Endothelial cell of umbilical vein (primary cell): ENCODE results near the gene KLF15. TPM values are rescaled to one million over a fixed set of nuclear protein-coding genes. Genes with fewer than 3 reads are reported as not detected.

ENCODE experiments used
- BruUV-seq: library from RNA; stranded (reverse); fragments of 400-500 nt; replicated peaks from 2 replicates; lab custom pipeline; 2021; lab: Mats Ljungman, UMichigan
- CTCF ChIA-PET: fragments of 300-600, 350-600 bp; sonication (Branson Sonifier 250); formaldehyde crosslinking; loops from one replicate; lab custom pipeline; 2021; ENCODE audit warnings: antibody characterized with exemption, inconsistent platforms; lab: Charles Lee
- POLR2A ChIA-PET: fragments of 300-600, 350-600 bp; sonication (Branson Sonifier 250); formaldehyde crosslinking; loops from one replicate; lab custom pipeline; 2021; ENCODE audit warnings: antibody characterized with exemption, inconsistent platforms; lab: Charles Lee
- DNase-seq: peaks from one replicate; pipeline ENCODE4 v3.0.0-alpha.2; 2011; ENCODE audit warnings: low read depth, low spot score
- FAIRE-seq: peaks from 2 replicates; lab custom pipeline; 2011; peaks lifted over from hg19 to GRCh38; lab: Jason Lieb, UNC
- H2AFZ ChIP-seq: 2 replicates; pipeline ENCODE4 v1.6.0; 2012; ENCODE audit warnings: low read depth, low read length, control low read depth, inconsistent platforms
- H3K27ac ChIP-seq: 2 replicates; pipeline ENCODE4 v1.5.1; 2011; ENCODE audit warnings: low read depth, mild to moderate bottlenecking, control low read depth, low read length, moderate library complexity; ENCODE audit not compliant: insufficient read depth
- H3K27me3 ChIP-seq, 2 experiments: 2 replicates each; pipeline versions ENCODE4 v1.6.0 to v1.6.1; 2011; ENCODE audit warnings: low read length in 2 of 2, mixed read lengths in 1 of 2; ENCODE audit not compliant: control insufficient read depth in 2 of 2, insufficient read depth in 2 of 2
- H3K36me3 ChIP-seq, 2 experiments: 2 replicates in 1 of 2; 3 replicates in 1 of 2; pipeline ENCODE4 v1.5.1; 2011; ENCODE audit warnings: low read length in 2 of 2, mild to moderate bottlenecking in 1 of 2, moderate library complexity in 1 of 2; ENCODE audit not compliant: control insufficient read depth in 2 of 2, insufficient read depth in 2 of 2; ENCODE audit errors: extremely low read depth in 1 of 2
- H3K4me1 ChIP-seq: 3 replicates; pipeline ENCODE4 v1.5.1; 2011; ENCODE audit warnings: mild to moderate bottlenecking, low read length; ENCODE audit not compliant: control insufficient read depth, insufficient read depth; ENCODE audit errors: extremely low read depth
- H3K4me2 ChIP-seq: 2 replicates; pipeline ENCODE4 v1.6.1; 2011; ENCODE audit warnings: low read length, control low read depth, mixed read lengths; ENCODE audit not compliant: insufficient read depth
- H3K4me3 ChIP-seq, 3 experiments: fragments of 200-600 bp in 1 of 3; sonication (generic), shearing (Covaris generic) in 1 of 3; replicated peaks in 1 of 3; 2 replicates each; pipeline ENCODE4 v1.5.1; 2011 to 2016; ENCODE audit warnings: control low read depth in 3 of 3, low read length in 3 of 3, mild to moderate bottlenecking in 2 of 3, inconsistent platforms in 1 of 3, low read depth in 1 of 3, moderate library complexity in 1 of 3; ENCODE audit not compliant: insufficient read depth in 1 of 3
- H3K79me2 ChIP-seq: 2 replicates; pipeline ENCODE4 v1.6.0; 2012; ENCODE audit warnings: low read length, inconsistent platforms; ENCODE audit not compliant: control insufficient read depth, insufficient read depth
- H3K9ac ChIP-seq: replicated peaks from 2 replicates; pipeline ENCODE3; 2011; ENCODE audit warnings: low read length, control low read depth; ENCODE audit not compliant: insufficient read depth; ENCODE audit errors: extremely low read depth
- H3K9me1 ChIP-seq: replicated peaks from 3 replicates; pipeline ENCODE4 v1.6.0; 2011; ENCODE audit warnings: mild to moderate bottlenecking, low read length; ENCODE audit not compliant: control insufficient read depth, insufficient read depth; ENCODE audit errors: extremely low read depth
- H3K9me3 ChIP-seq: replicated peaks from 2 replicates; pipeline ENCODE4 v1.5.1; 2012; ENCODE audit warnings: low read length, inconsistent platforms; ENCODE audit not compliant: control insufficient read depth, insufficient read depth
- H4K20me1 ChIP-seq: replicated peaks from 2 replicates; pipeline ENCODE3; 2011; ENCODE audit warnings: mild to moderate bottlenecking, low read length; ENCODE audit not compliant: control insufficient read depth, insufficient read depth; ENCODE audit errors: extremely low read depth
- EZH2 ChIP-seq: IDR thresholded peaks from 2 replicates; pipeline ENCODE4 v1.6.1; 2012; ENCODE audit warnings: borderline replicate concordance, low read depth, mild to moderate bottlenecking, moderate library complexity, low read length, inconsistent platforms; ENCODE audit not compliant: severe bottlenecking
- FOS ChIP-seq: IDR thresholded peaks from 2 replicates; pipeline ENCODE4 v1.6.1; 2011; ENCODE audit warnings: mild to moderate bottlenecking, low read length, moderate library complexity, borderline replicate concordance; ENCODE audit not compliant: insufficient read depth
- GATA2 ChIP-seq: IDR thresholded peaks from 2 replicates; pipeline ENCODE4 v1.7.0; 2011; ENCODE audit warnings: low read depth, mild to moderate bottlenecking, moderate library complexity, mixed read lengths, low read length; ENCODE audit not compliant: insufficient read length, insufficient read depth
- JUN ChIP-seq: IDR thresholded peaks from 2 replicates; pipeline ENCODE4 v1.6.1; 2011; ENCODE audit warnings: borderline replicate concordance, low read depth; ENCODE audit not compliant: insufficient read length, insufficient read depth
- MAX ChIP-seq: IDR thresholded peaks from 2 replicates; pipeline ENCODE4 v1.6.1; 2011; ENCODE audit not compliant: insufficient read depth, insufficient read length
- MYC ChIP-seq: IDR thresholded peaks from one replicate; pipeline ENCODE4 v1.6.1; 2011; ENCODE audit warnings: mild to moderate bottlenecking, low read depth, low read length
- POLR2A ChIP-seq: IDR thresholded peaks from 2 replicates; pipeline ENCODE4 v1.6.1; 2012; ENCODE audit warnings: low read depth, mild to moderate bottlenecking, control low read depth, low read length
- POLR2AphosphoS5 ChIP-seq: IDR thresholded peaks from 2 replicates; pipeline ENCODE4 v1.6.1; 2012; ENCODE audit warnings: low read depth, mild to moderate bottlenecking, control low read depth, low read length, moderate library complexity; ENCODE audit not compliant: insufficient read depth
- dilution Hi-C: fragments of 300-500 bp; cut with MboI; formaldehyde crosslinking; loops from one replicate; pipeline ENCODE4 v1.15.0; 2019; ENCODE audit warnings: low sequenced_read_pairs; ENCODE audit not compliant: extremely low pct_ligation_motif_present
- intact Hi-C: fragments of 100-400 bp; cut with micrococcal nuclease; formaldehyde crosslinking; loops from one replicate; pipeline ENCODE4 v1.10.0; 2022
- polyA plus RNA-seq, 4 experiments: library from polyadenylated mRNA; depleted of rRNA in 3 of 4; stranded (reverse) in 3 of 4; unstranded in 1 of 4; fragments of >200 nt; gene quantifications; 2 replicates each; pipeline versions ENCODE4 v1.2.1 to v1.2.3, GENCODE V29; 2011 to 2012; ENCODE audit warnings: missing spikeins in 1 of 4
- total RNA-seq: library from RNA; stranded (reverse); gene quantifications from 2 replicates; pipeline ENCODE4 v1.2.3, GENCODE V29; 2021

The KLF15 gene
- total and polyA plus RNA-seq, 2 donors (not counting 3 experiments of a cell fraction or from before 2014, with no cell fraction given), result 2.2 to 3.0 TPM

- POLR2A ChIA-PET, result no interaction called here
- no peak for FAIRE-seq
- H4K20me1 ChIP-seq, result no peaks in the 10 kb centered on the region
These were observed 20.0 kb upstream of the KLF15 start for GRCh38 chr3:126377211-126377610.

GRCh38 chr3:126376444-126376843, 19.2 kb upstream of the KLF15 start:
- Histone ChIP-seq H3K4me2 (no peak overlapping the region), H3K9me1 (no peaks in the 10 kb centered on the region), H3K36me3 (no peaks in the 10 kb centered on the region), H3K9me3 (no peaks in the 10 kb centered on the region), H3K4me1 (no peaks in the 10 kb centered on the region), H3K79me2 (no peaks in the 10 kb centered on the region), H3K4me3 (no peak overlapping the region), H3K27me3 (peaks cover 0 to 2% of the 10 kb centered on the region in 2 experiments), H4K20me1 (no peaks in the 10 kb centered on the region), H3K9ac (no peak overlapping the region), H3K27ac (no peak overlapping the region), H2AFZ (no peak overlapping the region)
- dilution Hi-C loops (no loop called here), intact Hi-C loops (no loop called here)
- ChIA-PET CTCF (no interaction called here), POLR2A (no interaction called here)
- no peak for DNase-seq
- no peak for FAIRE-seq
- TF ChIP-seq GATA2 (no peak), EZH2 (no peak), POLR2AphosphoS5 (no peak), FOS (no peak), JUN (no peak), MAX (no peak)
- BruUV-seq, result no TSS peak

More at GRCh38 chr3:126377211-126377610, 20.0 kb upstream of the KLF15 start:
- Histone ChIP-seq H3K4me2 (no peak overlapping the region), H3K9me1 (no peaks in the 10 kb centered on the region), H3K9me3 (no peaks in the 10 kb centered on the region), H3K4me3 (no peak overlapping the region), H3K27ac (no peak overlapping the region), H2AFZ (no peak overlapping the region), H3K4me1 (no peaks in the 10 kb centered on the region), H3K27me3 (peaks cover 0 to 2% of the 10 kb centered on the region in 2 experiments), H3K36me3 (no peaks in the 10 kb centered on the region), H3K9ac (no peak overlapping the region), H3K79me2 (no peaks in the 10 kb centered on the region)
- CTCF ChIA-PET, result no interaction called here
- BruUV-seq, result no TSS peak
- dilution Hi-C loops, result no loop called here
- no peak for DNase-seq
- TF ChIP-seq POLR2A (no peak), MYC (no peak), EZH2 (no peak), MAX (no peak), FOS (no peak)
- intact Hi-C loops, result no loop called here
